T-helper 17 cell (primary cell): ENCODE results near the gene TNPO2. TPM values are rescaled to one million over a fixed set of nuclear protein-coding genes. Genes with fewer than 3 reads are reported as not detected.
A peak's percentile ranks its signal among the peaks of the same experiment; 100 is the strongest.

Source experiments
- ATAC-seq: fragments of 150-1000 bp; cut with Tn5 transposase; 2 replicates; pipeline ENCODE4 v1.10.0; 2021; ENCODE audit warnings: mild to moderate bottlenecking, moderate library complexity
- DNase-seq, 3 donors: peaks; one replicate each; pipeline versions ENCODE4 v3.0.0 to v3.0.0-alpha.2; 2020 to 2021
- H3K9me3 ChIP-seq: one replicate; pipeline ENCODE4 v1.7.0; 2013; ENCODE audit warnings: low read length, mild to moderate bottlenecking; ENCODE audit not compliant: control insufficient read depth, poor library complexity, severe bottlenecking
- H3K27ac Mint-ChIP-seq: one replicate; pipeline ENCODE4 v1.8.0; 2022; ENCODE audit warnings: mild to moderate bottlenecking, moderate library complexity, mixed read lengths
- H3K27me3 Mint-ChIP-seq: one replicate; pipeline ENCODE4 v1.8.0; 2022; ENCODE audit warnings: mixed read lengths
- H3K36me3 Mint-ChIP-seq: one replicate; pipeline ENCODE4 v1.8.0; 2022; ENCODE audit warnings: low read depth, mixed read lengths
- H3K4me1 Mint-ChIP-seq: one replicate; pipeline ENCODE4 v1.8.0; 2022; ENCODE audit warnings: mild to moderate bottlenecking, mixed read lengths
- H3K4me3 Mint-ChIP-seq: one replicate; pipeline ENCODE4 v1.8.0; 2022; ENCODE audit warnings: mild to moderate bottlenecking, moderate library complexity, mixed read lengths
- total RNA-seq, 4 donors: library from RNA in 2 of 4; stranded (reverse) in 2 of 4; gene quantifications; one replicate each; pipeline ENCODE4 v1.2.3 and lab custom pipeline; 2022 to 2026

Gene TNPO2
- total RNA-seq, 2 donors from 2014 or later = 48.6 to 60.0 TPM

DNA sequence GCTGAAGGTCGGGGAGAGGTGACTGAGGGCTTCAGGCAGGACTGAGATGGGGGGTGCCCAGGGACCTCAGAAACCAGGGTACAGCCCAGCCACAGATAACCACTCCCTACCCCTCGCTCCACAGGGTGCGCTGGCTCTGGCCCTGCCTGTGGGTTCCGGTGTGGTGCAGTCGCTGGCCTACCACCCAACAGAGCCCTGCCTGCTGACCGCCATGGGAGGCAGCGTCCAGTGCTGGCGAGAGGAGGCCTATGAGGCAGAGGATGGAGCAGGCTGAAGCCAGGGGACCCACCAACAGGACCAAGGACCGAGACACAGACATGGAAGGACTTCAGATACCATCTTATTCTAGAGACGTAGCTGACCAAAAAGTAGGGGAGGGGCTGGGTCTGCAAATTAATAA lies 48.3 kb downstream of the TNPO2 start:
- H3K9me3 ChIP-seq = no peaks in the 10 kb centered on the region
- peak overlapping the region; percentile 6 for H3K27ac Mint-ChIP-seq
- peaks cover 6% of the 10 kb centered on the region for H3K36me3 Mint-ChIP-seq

DNA sequence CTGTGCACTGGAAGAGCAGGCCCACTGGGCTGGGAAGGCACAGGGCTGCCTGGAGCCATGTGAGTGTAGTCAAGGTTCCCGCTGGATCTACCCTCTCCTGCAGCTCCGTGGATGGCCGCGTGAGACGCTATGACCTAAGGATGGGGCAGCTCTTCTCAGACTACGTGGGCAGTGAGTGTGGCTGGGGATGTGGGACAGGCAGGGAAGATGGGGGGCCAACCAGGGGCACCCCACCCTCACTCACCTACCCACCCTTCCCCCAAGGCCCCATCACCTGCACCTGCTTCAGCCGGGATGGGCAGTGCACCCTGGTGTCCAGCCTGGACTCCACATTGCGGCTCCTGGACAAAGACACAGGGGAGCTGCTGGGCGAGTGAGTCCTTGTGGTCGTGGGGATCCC lies 51.0 kb downstream of the TNPO2 start:
- no peak for DNase-seq
- Mint-ChIP-seq H3K36me3 (peaks cover 8% of the 10 kb centered on the region), H3K4me1 (peaks cover 31% of the 10 kb centered on the region), H3K4me3 (no peak overlapping the region), H3K27ac (no peak overlapping the region), H3K27me3 (no peaks in the 10 kb centered on the region)
- ATAC-seq = no peak
- no peaks in the 10 kb centered on the region for H3K9me3 ChIP-seq

More for the DNA sequence above, 48.3 kb downstream of the TNPO2 start:
- DNase-seq (no peak), ATAC-seq (no peak)
- Mint-ChIP-seq H3K4me1 (peaks cover 19% of the 10 kb centered on the region), H3K4me3 (no peak overlapping the region), H3K27me3 (no peaks in the 10 kb centered on the region)

DNA sequence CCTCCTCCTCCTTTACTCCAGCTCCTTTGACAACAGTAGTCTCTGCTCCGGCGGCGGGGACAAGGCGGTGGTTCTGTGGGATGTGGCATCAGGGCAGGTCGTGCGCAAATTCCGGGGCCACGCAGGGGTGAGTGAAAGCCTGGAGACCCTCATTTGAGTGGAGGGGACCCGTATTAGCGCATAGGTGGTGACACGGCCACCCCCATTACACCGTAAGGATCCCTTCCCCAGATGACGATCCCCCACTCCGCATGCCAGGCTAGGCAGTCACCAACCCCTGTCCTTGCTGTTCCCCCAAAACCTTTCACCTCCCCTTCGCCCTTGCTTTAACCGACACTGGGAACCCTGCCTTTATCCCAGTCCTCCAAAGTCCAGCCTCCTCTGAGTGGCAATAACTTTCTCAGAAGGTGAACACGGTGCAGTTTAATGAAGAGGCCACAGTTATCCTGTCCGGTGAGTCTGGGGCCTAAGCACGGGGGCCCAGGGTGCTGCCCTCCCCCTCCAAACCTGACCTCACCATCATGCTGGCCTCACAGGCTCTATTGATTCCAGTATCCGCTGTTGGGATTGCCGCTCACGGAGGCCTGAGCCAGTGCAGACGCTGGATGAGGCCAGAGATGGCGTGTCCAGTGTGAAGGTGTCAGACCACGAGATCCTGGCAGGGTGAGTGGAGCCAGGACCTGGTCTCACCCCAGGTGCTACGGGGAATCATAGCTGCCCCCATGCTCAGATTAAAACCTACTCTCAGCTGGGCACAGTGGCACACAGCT lies 53.4 kb downstream of the TNPO2 start:
- no peaks in the 10 kb centered on the region for H3K9me3 ChIP-seq
- DNase-seq = no peak
- Mint-ChIP-seq H3K4me1 (peaks cover 40% of the 10 kb centered on the region), H3K27me3 (no peaks in the 10 kb centered on the region), H3K4me3 (peak overlapping the region; percentile 96), H3K27ac (peak overlapping the region; percentile 99), H3K36me3 (peaks cover 5% of the 10 kb centered on the region)
- ATAC-seq = no peak

DNA sequence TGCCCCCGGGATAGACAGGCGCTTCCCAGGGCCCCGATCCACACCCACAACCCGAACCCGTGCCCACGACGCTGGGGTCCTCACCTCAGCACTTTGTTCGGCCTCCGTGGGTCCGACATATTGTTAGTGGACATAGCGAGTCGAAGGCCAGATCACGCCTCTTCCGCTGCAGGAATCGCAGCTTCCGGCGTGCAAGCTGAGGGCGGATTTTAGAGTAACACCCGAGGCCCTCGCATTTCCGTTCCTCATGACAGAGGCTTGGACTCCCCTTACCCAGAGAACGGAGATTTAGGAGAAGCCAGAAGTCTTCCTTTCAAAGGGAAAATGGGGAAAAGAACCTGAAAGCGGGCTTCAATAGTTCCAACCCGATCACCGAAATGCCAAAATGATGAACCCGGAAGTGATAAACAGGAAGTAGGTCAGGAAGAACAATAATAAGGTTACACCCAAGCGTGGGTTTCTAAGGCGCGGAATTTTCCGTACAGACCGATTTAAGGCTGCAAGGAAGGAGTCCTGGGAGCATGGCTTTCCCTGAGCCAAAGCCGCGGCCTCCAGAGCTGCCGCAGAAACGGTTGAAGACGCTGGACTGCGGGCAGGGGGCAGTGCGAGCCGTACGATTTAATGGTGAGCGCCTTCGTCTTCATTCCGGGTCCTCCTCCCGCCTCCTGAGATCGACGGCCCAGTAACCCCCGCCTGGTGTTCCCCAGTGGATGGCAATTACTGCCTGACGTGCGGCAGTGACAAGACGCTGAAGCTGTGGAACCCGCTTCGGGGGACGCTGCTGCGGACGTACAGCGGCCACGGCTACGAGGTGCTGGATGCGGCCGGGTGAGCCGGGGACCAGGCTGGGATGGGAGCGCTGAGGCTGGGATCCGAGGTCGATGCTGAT lies 54.2 kb downstream of the TNPO2 start:
- no peaks in the 10 kb centered on the region for H3K27me3 Mint-ChIP-seq
- peak overlapping the region; percentile 96 for H3K4me3 Mint-ChIP-seq
- H3K27ac Mint-ChIP-seq = peak overlapping the region; percentile 99
- ATAC-seq (peak; percentile 44), DNase-seq (peak; percentile 56 to 63 (median 58))
- H3K9me3 ChIP-seq = no peaks in the 10 kb centered on the region
- H3K4me1 Mint-ChIP-seq = peaks cover 47% of the 10 kb centered on the region
- H3K36me3 Mint-ChIP-seq = peaks cover 5% of the 10 kb centered on the region

DNA sequence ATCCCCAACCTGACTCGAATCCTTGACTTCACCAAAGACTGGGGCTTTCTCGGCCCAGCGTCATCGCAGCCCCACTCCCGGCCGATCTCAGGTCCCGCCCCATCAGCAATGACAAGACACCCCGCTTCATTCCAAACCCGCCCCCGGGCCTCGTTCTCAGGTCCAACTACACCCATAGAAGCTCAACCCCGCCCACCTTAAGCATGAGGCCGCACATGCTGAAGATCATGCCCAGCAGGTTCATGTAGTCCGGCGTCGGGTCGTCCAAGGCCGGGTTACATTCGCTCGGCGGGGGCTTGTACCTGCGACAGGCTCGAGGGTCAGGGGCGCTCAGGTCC lies 54.8 kb downstream of the TNPO2 start:
- ATAC-seq (peak; percentile 63), DNase-seq (peak; percentile 63 to 73 (median 67))
- Mint-ChIP-seq H3K27me3 (no peaks in the 10 kb centered on the region), H3K4me1 (peaks cover 46% of the 10 kb centered on the region), H3K27ac (peak overlapping the region; percentile 99), H3K36me3 (peaks cover 5% of the 10 kb centered on the region), H3K4me3 (peak overlapping the region; percentile 96)
- H3K9me3 ChIP-seq = no peaks in the 10 kb centered on the region

DNA sequence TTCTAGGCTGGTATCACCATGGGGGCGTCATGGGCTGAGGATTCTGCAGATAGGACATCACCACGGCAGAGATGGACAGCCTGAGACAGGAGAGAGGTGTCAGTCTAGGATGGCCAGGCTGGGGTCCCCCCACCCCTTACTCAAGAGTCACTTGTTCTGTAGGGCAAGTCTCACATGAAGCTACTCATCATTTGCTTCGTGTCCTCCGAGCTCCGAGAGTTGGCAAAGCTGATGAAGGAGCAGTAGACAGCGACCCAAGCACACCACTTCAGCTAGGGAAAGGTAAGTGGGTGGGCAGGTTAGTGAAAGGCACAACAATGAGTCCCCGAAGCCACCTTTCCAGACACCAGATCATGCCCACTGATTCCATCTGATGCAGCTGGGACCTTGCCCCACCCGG lies 55.4 kb downstream of the TNPO2 start:
- peak overlapping the region; percentile 99 for H3K27ac Mint-ChIP-seq
- H3K36me3 Mint-ChIP-seq = peaks cover 5% of the 10 kb centered on the region
- DNase-seq = no peak
- peak overlapping the region; percentile 96 for H3K4me3 Mint-ChIP-seq
- peaks cover 46% of the 10 kb centered on the region for H3K4me1 Mint-ChIP-seq
- no peaks in the 10 kb centered on the region for H3K9me3 ChIP-seq
- no peaks in the 10 kb centered on the region for H3K27me3 Mint-ChIP-seq
- ATAC-seq = no peak

DNA sequence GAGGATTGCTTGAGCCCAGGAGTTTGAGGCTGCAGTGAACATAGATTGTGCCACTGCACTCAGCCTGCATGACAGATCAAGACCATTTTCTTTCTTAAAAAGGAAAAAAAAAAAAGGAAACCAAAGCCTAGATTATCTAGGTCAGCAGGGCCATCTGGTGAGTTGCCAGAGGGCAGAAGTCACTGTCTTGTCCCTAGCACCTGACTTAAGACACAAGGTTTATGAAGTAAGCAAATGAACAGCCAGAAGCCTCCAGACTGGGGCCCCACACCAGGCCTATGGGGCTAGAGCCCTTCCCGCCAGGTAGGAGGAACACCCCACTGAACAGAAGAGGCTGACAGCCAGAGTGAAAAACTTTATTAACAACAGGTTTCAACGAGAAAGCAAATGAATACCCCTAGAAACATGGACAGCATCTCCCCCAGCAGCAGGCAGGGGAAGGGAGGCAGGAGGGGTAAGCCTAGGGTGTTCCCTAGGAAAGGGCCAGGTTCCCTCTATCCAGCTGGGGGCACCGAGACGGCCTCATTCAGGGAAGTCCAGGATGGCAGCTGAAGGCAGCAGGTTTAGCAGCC lies 55.9 kb downstream of the TNPO2 start:
- DNase-seq (no peak), ATAC-seq (no peak)
- peaks cover 46% of the 10 kb centered on the region for H3K4me1 Mint-ChIP-seq
- peaks cover 5% of the 10 kb centered on the region for H3K36me3 Mint-ChIP-seq
- peak overlapping the region; percentile 99 for H3K27ac Mint-ChIP-seq
- H3K9me3 ChIP-seq = no peaks in the 10 kb centered on the region
- peak overlapping the region; percentile 96 for H3K4me3 Mint-ChIP-seq
- H3K27me3 Mint-ChIP-seq = no peaks in the 10 kb centered on the region

DNA sequence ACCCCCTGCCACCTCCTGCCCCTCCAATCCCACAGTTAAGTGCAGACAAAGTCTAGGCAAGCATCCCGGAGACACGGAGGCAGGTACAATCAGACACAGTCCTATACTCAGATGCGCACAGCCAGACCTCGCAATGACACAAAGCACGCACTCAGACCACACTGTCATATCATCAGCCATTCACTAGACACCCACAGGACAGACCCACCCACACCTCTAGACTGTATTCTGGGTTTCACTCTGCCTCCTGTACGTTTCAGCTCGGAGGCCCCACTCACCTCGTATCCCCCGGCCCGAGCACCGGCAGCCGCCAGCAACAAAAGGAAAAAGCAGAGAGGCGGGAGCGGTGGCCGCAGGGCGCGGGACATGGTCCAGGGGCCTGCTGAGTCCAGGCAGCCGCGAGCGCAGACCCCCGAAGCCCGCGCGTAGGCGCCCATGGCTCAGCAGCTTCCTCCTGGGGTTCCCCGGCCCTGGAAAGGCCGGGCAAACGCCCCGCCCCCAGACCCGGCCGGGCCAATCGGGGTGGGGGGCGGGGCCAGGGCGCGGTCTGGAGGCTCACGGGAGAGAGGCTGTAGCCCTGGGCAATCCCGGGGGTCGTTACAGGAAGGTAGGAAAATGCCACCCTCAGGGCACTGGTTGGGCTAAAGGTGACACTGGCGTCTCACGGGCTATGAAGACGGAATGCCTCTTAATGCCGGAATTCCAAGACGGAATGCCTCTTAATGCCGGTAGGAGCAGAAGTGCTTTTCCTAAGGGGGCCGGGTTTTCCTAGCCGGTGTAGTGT lies 57.3 kb downstream of the TNPO2 start, which contains the start of the genes MAN2B1 and WDR83:
Gene MAN2B1 (minus strand): TSS at position 478 of the 784 bp plus-strand sequence. CDS start 41 bp downstream, at position 437.
Gene WDR83 (plus strand): TSS at position 543 of the 784 bp plus-strand sequence. CDS start 2,984 bp downstream, outside the sequence.
- Mint-ChIP-seq H3K27me3 (no peaks in the 10 kb centered on the region), H3K27ac (peak within 1 kb of the TSS; percentile 99), H3K4me3 (peak within 1 kb of the TSS; percentile 99), H3K36me3 (peaks cover 2% of the 10 kb centered on the region), H3K4me1 (peaks cover 39% of the 10 kb centered on the region)
- peak; percentile 80 for ATAC-seq
- H3K9me3 ChIP-seq = no peaks in the 10 kb centered on the region
- DNase-seq = peak; percentile 71 to 82 (median 81)

DNA sequence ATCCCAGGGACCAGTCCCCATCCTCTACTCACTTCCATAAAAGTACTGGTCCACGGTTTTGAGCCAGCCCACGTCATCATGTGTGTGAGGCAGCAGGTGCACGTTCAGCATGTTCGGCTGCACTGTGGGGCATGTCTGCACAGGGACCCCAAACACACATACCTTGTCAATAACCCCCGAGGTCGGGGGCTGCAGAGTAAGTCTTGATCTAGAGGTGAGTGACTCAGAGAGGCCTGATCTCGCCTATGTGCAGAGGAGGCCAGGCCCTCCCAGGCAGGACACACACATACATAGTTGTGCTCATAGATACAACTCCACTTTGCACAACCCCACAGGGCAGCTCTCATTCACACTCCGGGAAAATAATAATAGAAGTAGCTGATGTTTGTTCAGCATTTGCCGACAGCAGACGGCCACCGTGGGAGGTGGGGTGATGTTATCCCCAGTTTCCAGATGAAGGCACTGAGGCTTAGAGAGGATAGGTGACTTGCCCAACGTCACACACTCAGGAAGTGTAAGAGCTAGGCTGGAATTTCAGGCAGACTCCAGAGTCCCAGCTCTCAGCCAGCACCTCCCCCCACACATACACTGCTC lies 58.0 kb downstream of the TNPO2 start:
- ATAC-seq (no peak), DNase-seq (no peak)
- H3K4me3 Mint-ChIP-seq = peak overlapping the region; percentile 99
- peak overlapping the region; percentile 99 for H3K27ac Mint-ChIP-seq
- peaks cover 39% of the 10 kb centered on the region for H3K4me1 Mint-ChIP-seq
- H3K36me3 Mint-ChIP-seq = peaks cover 2% of the 10 kb centered on the region
- no peaks in the 10 kb centered on the region for H3K27me3 Mint-ChIP-seq
- no peaks in the 10 kb centered on the region for H3K9me3 ChIP-seq

DNA sequence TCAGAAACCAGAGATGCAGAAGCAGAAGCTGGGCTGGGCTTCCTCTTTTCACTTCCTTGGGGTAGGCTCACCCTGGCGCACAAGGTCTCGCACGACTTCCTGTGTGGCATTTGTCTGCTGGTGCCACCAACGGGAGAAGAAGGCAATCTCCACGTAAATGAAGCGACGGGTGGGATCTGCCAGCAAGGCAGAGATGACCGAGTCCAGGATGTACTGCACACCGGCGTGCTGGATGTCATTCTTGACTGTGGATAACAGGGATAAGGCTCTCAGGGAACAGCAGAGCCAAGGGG lies 58.5 kb downstream of the TNPO2 start:
- no peaks in the 10 kb centered on the region for H3K9me3 ChIP-seq
- DNase-seq = peak in 2 of 3 donors; percentile 31 to 39
- Mint-ChIP-seq H3K27ac (peak overlapping the region; percentile 99), H3K36me3 (peaks cover 5% of the 10 kb centered on the region), H3K4me3 (peak overlapping the region; percentile 99), H3K4me1 (peaks cover 37% of the 10 kb centered on the region), H3K27me3 (no peaks in the 10 kb centered on the region)
- ATAC-seq = peak; percentile 36

DNA sequence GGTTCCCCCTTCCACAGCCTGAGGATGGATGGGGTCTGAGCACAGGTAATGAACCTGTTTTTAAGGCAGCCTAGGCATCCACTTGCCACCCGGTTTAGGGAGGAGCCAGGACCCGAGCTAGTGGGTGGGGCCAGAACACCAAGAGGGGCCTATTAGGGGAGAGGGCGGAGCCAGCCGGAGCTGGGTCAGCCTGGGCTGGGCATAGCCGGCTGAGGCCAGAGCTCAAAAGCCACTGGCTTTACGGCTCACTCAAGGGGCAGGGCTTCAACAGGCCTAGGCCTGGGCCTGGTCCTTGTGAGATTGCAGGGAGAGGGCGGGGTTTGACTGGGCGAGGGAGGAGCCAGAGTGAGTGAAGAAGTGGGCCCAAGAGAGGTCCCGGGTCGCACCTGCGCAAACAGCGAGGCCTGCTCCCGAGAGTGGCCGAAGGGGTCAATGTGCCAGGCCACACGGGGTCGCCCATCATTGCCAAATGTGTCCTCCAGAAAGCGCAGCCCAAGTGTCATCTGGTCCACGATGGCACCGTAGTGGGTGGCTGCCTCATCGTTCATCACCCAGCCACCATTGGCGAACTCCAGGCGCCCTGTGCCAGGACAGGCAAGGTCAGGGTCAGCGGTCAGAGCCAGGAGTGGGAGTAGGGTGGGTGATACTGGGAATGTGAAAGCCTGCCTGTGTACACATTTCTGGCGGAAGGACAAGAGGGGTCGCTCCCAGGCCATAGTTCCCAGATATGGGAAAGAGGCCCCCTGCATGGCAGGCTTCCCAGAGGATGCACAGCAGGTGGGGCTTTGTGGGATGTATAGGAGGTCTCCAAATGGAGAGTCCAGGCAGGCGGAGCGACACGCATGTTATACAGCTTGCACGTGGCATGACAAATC lies 59.1 kb downstream of the TNPO2 start:
- no peak for DNase-seq
- ATAC-seq = no peak
- Mint-ChIP-seq H3K36me3 (peaks cover 8% of the 10 kb centered on the region), H3K27ac (peak overlapping the region; percentile 99), H3K4me1 (peaks cover 39% of the 10 kb centered on the region), H3K27me3 (no peaks in the 10 kb centered on the region), H3K4me3 (peak overlapping the region; percentile 99)
- no peaks in the 10 kb centered on the region for H3K9me3 ChIP-seq

DNA sequence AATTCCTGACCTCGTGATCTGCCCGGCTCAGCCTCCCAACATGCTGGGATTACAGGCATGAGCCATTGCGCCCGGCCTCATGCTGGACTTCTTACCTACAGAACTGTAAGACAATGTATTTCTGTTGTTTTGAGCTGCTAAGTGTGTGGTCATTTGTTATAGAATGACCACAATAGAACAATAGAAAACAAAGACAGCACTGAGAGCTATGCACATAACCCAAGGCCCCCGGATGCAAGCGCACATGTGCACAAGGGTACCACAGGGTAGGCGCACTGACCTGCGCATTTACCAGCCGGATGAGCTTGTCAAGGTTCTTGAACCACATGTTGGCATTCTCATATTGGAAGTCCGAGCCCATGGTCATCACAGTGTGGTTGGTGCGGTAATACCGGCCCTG lies 62.8 kb downstream of the TNPO2 start:
- Mint-ChIP-seq H3K27ac (no peak overlapping the region), H3K4me1 (peaks cover 16% of the 10 kb centered on the region), H3K27me3 (no peaks in the 10 kb centered on the region), H3K36me3 (peaks cover 7% of the 10 kb centered on the region), H3K4me3 (no peak overlapping the region)
- no peaks in the 10 kb centered on the region for H3K9me3 ChIP-seq
- DNase-seq (no peak), ATAC-seq (no peak)
